NOMO-1 treated with dmso at 0.1 percent for 144 hours (cell line): Measurements from ENCODE around the gene TAF9B.
"Not testable (repeated sequence)": the region's sequence is repeated elsewhere in the genome, so short reads cannot be mapped to it uniquely, and the experiment has no call there.

Source experiments
- DNase-seq: peaks from one replicate; lab custom pipeline; 2025; ENCODE audit not compliant: unreplicated experiment; lab: John Stamatoyannopoulos, UW

The TAF9B gene

GRCh38 chrX:78116766-78117165, 22.7 kb downstream of the TAF9B start:
- no peak for DNase-seq

DNA sequence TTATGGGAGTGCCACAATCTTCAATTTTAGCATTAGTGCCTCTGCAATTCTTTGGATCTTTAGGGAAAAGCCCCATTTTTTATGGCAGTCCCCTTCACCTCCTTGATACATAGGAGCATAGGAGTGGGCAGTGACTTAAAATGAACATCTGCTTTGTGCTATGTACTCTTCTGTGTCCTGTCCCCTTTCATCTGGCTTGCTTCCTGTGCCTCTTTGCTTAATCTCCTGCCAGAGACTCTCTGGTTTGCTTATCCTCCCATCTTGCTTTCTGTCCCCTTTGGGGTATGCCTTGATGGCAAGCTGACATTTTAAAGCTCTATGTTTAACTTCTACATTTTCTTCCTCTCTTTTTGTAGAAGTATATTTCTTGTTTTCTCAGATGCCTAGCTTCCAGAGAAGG, 23.1 kb downstream of the TAF9B start:
- DNase-seq = no peak

GRCh38 chrX:78111140-78111931, 28.1 kb downstream of the TAF9B start:
- DNase-seq = no peak

DNA sequence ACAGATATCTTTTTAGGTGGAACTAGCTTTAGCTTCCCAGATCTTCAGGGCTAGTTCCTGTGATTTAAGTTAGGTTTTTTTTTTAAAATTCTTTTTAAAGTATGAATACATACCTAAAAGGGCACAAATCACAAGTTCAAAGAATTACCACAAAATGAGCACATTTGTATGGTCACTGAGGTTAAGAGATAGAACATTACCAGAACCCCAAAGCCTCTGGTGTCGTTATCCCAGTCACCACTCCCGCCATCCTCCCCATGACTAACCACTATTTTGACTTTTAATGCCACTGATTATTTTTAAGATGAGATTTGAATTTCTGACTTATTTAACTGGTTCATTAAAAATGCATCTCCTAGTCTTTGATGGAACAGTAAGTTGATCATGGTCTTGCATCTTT, 30.0 kb downstream of the TAF9B start:
- no peak for DNase-seq

DNA sequence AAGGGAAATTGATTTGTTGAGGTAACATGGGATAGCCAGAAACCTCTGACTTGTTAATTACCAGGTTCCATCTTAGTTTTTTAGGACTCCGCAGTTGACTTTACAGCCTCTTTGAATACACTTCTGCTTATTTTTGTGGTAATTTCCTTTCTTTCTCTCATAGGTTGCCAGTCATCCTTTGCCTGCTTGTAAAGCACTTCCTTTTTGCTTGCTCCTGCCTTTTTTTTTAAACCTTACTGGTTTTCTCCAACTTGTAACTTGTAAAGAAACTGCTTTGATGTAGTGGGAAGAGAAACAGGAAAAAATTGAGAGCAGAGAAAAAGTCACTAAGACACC, 32.8 kb downstream of the TAF9B start:
- no peak for DNase-seq

- no peak for DNase-seq
These were observed 33.4 kb downstream of the TAF9B start for GRCh38 chrX:78105944-78106650.

GRCh38 chrX:78104447-78105176, 34.8 kb downstream of the TAF9B start:
- DNase-seq = peak; percentile 71

DNA sequence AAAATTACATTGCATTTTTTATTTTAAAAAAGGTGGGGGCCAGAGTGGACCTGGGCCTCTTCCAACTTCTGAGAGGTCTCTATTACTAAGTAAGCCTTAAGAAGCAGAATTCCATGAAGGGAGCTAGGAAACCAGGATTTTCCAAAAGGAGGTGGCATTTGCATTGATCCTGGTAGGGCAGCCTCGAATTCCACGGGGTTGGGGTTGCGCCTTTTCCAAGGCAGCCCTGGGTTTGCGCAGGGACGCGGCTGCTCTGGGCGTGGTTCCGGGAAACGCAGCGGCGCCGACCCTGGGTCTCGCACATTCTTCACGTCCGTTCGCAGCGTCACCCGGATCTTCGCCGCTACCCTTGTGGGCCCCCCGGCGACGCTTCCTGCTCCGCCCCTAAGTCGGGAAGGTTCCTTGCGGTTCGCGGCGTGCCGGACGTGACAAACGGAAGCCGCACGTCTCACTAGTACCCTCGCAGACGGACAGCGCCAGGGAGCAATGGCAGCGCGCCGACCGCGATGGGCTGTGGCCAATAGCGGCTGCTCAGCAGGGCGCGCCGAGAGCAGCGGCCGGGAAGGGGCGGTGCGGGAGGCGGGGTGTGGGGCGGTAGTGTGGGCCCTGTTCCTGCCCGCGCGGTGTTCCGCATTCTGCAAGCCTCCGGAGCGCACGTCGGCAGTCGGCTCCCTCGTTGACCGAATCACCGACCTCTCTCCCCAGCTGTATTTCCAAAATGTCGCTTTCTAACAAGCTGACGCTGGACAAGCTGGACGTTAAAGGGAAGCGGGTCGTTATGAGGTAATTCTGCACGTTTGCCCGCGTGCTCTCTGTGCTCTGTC, 35.6 kb downstream of the TAF9B start, which contains the start of gene PGK1:
Gene PGK1, plus strand, starts transcription at position 626 of the 824 bp plus-strand sequence. Its CDS starts 93 bp downstream, at position 719.
- peak; percentile 93 for DNase-seq

GRCh38 chrX:78103001-78103622, 36.3 kb downstream of the TAF9B start:
- no peak for DNase-seq

- DNase-seq = no peak
These were observed 37.4 kb downstream of the TAF9B start for GRCh38 chrX:78102091-78102490.

DNA sequence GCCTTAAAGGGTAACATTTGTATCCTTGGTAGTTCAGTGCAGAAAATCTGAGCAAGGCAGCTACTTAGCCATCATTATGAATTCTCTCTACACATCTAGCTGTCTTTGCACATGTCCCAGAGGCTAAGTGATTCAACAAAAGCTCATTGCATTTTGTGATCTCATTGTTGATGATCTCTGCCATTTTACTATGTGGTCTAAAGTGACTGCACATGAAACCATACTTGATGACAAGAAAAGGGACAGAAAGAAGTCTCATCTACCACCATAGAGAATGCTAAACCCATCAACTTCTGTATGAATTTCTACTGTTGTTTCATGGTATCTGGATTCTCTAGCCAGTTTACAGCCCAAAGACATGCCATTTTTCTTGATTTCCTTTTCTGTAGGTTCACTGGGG, 41.3 kb downstream of the TAF9B start:
- no peak for DNase-seq

- DNase-seq = no peak
These were observed 47.2 kb downstream of the TAF9B start for GRCh38 chrX:78092296-78092695.

DNA sequence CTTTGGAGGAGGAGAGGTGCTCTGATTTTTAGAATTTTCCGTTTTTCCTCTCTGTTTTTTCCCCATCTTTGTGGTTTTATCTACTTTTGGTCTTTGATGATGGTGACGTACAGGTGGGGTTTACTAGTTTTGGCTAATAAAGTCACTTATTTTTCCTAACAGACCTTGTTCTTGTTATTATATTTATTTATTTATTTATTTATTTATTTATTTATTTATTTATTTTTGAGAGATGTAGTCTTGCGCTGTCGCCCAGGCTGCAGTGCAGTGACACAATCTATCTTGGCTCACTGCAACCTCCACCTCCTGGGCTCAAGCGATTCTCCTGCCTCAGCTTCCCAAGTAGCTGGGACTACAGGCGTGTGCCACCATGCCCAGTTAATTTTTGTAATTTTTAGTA, 58.0 kb downstream of the TAF9B start:
- DNase-seq = not testable (repeated sequence)
